HG02588 (cell line): Measurements from ENCODE around the gene LYVE1.

ENCODE experiments used
- ATAC-seq: cut with Tn5 transposase; IDR thresholded peaks from one replicate; pipeline ENCODE4 v1.9.1; 2021; ENCODE audit warnings: mild to moderate bottlenecking, moderate library complexity; ENCODE audit not compliant: unreplicated experiment

The LYVE1 gene

DNA sequence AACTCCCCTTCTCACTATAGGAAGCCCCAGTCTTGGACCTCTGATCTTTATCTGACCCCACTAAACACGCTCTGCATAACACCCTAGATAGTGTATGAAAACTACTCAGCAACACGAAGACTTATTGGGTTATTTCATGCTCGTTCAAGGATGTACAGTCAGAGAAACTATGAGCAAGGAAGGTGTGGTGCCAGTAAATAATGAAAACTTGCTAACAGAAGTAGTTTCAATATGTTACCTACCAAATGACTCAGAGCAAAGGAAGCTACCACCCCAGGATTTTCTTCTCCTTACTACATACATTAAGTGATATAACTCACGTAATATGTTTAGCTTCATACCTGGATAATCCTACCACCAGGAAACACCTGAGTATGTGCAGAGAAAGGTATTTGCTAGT lies 25.9 kb upstream of the LYVE1 start:
- no peak for ATAC-seq

DNA sequence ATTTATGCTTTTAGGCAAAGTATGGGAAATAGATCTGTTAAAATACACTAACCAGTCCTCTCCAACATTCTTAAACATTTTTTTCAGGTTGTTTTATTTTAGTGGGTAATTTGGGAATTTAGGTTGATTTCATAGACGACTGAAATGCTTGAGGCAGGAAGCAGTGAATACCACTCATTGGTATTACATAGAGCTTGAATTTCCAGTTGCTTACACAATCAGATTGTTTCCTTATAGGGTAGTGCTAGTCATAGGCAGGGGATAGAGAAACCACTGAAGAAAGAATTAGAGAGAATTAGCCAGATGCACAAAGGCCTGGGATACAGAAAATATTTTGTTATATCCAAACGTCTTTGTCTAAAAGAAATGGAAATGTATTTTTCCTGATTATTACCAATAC lies 23.9 kb upstream of the LYVE1 start:
- no peak for ATAC-seq

DNA sequence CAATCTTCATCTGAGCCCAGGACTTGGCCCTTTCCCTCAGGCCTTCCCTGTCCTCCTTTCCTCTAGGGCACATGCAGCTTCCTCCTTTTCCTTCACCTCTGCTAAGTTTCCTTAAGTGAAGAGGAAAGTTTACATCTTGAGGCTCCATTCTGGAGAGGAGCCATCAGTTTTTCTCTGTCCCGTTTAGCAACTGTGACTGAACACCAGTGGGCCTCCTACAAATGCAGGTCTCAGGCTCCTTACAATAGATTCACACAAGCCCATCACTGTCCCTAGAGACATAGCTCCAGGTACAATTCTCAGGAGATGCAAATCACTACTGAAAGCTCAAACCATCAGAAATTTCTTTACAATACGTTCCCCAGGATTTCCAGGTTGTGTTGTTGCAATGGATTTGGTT lies 23.3 kb upstream of the LYVE1 start:
- ATAC-seq, result no peak

GRCh38 chr11:10590218-10590915 lies 21.9 kb upstream of the LYVE1 start:
- no peak for ATAC-seq

DNA sequence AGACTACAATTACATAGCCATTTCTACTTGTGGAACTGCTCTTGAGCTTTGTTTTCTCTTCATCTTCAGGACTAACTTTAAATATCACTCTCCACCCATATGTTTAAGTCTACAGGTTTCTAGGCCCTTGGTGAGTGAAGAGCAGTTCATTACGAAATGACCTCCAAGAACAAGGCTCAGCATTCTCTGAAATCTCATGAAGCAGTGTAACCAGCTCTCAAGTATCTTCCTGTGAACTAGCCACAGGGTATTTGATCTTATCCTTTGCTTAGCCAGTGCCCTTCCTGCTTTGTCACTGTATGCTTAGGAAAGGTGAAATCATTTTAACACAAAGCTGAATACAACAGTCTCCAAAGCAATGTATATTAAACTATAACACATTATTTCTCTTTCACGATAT lies 20.4 kb upstream of the LYVE1 start:
- ATAC-seq, result no peak

DNA sequence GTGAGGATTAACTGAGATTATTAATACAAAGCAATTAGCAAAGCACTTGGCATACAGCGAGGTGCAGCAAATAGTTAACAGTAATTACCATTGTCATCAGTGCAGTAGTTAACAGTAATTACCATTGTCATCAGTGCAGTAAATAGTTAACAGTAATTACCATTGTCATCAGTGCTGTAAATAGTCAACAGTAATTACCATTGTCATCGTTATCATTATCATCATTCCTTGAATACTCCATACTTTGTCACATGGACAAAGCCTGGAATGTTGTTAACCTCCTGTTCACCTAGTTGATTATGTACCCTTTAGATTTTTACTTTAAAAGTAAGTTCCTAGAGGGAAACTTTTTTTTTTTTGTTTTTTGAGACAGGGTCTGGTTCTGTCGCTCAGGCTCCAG lies 19.5 kb upstream of the LYVE1 start:
- ATAC-seq, result no peak

GRCh38 chr11:10587388-10587787 lies 18.9 kb upstream of the LYVE1 start:
- ATAC-seq, result no peak

- no peak for ATAC-seq
Measured at GRCh38 chr11:10584071-10584501, 15.6 kb upstream of the LYVE1 start.

GRCh38 chr11:10581481-10582019 lies 13.1 kb upstream of the LYVE1 start:
- ATAC-seq, result no peak

DNA sequence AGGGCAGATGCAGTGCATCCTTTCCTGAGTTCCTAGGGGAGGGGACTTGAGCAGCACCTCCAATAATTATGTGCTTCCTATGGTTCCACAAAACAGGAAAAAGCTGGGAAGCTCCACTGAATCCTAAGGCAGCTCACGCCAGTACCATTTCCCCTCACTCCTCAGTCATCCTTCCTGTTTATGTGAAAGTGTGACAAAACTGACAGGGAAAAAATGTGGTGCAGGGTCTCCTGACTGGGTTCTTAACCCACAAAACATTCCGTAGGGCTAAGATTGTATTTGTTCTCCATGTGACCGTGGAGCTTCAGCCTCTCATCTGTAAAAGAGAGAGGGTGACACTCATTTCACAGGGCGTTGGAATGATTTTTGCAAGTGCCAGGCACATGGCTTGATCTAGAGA lies 12.2 kb upstream of the LYVE1 start:
- ATAC-seq, result no peak

DNA sequence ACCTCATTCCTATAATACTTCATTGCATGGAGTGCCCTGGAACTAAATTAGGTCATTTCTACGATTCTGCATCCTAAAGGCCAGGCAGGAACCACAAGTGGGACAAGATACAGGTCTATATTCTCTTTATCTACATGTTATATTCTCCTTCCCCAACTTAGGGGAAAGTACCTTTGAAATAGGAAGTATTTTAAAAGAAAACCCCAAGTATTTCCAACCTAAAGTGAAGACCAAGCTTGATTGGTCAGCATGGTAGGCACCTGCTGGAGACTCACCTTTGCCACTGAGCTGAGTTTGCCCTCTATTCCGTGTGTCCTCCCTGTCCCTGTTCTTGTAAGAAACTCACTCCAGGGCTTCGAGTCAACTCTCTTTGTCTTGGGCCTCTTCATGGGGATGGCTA lies 11.2 kb upstream of the LYVE1 start:
- ATAC-seq, result no peak

GRCh38 chr11:10576035-10576398 lies 7.6 kb upstream of the LYVE1 start:
- ATAC-seq, result no peak

DNA sequence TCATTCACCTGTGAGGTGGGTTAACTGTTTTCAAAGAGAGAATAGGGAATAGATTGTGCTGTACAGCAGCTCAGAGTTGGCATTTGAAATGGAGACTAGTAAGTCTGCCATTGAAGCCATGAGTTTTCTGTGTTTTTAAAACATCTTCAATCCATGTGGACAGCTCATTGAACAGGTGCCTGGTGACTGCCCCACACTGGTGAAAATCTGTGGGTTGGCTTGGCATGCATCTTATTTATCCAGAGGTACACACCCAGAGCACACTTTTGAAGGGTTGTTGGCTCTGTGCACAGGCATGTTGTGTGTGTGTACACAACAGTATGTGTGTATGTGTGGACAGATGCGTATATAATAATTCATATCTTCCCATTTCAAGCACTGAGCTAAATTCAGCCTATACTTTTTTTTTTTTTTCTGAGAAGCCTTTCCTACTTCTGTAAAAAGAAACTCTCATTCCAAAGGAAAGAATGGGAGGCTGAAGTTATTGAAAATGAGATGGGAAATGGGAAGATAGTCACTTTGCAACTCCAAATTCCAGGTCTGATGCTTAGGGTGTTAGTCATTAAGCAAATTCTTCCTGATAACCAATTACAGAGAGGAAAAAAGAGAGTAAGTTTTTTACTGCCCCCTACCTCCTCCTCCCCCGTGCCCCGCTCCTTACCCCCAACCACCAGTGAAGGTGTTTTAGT lies 7.0 kb upstream of the LYVE1 start:
- no peak for ATAC-seq

- no peak for ATAC-seq
Measured at GRCh38 chr11:10573556-10573955, 5.1 kb upstream of the LYVE1 start.

- no peak for ATAC-seq
Measured at GRCh38 chr11:10573028-10573427, 4.6 kb upstream of the LYVE1 start.

DNA sequence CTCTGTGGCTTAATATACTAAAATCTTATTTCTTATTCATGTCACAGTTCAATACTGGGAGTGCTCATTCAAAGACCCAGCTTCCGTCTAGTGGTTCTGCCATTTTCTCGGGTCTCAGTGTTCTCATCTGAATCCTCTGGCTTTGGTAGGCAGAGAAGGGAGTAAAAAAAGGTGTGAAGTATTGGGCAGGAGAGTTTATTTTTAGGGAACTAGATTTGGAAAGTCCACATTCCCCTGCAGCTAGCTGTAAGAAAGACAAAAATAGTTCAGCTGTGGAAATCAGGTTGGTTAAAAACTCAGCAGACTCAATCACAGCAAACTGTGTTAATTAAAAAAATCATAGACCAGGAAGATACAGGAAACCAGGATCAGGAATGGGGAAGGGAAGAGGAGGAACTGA lies 4.1 kb upstream of the LYVE1 start:
- no peak for ATAC-seq

DNA sequence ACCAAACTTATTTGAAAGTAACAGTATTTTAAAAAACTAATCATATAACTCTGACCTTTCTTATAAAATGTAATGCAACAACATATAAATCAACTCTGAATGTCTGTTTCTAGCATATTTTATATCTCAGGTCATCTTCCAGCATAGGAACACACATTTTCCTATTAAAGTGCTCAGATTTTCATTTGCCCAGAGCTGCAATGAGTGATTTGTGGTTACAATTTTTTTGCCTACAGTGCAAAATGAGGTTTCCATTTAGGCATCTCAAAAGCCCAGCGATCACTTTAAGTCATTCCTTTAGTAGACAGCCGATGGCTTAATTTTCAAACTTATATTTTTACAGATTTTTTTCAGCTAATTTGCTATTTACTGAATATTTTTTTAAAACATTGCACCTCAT lies 1.0 kb downstream of the LYVE1 start:
- ATAC-seq, result no peak

- no peak for ATAC-seq
Measured at GRCh38 chr11:10566257-10566957, 2.1 kb downstream of the LYVE1 start.

- no peak for ATAC-seq
Measured at GRCh38 chr11:10565493-10565892, 3.0 kb downstream of the LYVE1 start.

DNA sequence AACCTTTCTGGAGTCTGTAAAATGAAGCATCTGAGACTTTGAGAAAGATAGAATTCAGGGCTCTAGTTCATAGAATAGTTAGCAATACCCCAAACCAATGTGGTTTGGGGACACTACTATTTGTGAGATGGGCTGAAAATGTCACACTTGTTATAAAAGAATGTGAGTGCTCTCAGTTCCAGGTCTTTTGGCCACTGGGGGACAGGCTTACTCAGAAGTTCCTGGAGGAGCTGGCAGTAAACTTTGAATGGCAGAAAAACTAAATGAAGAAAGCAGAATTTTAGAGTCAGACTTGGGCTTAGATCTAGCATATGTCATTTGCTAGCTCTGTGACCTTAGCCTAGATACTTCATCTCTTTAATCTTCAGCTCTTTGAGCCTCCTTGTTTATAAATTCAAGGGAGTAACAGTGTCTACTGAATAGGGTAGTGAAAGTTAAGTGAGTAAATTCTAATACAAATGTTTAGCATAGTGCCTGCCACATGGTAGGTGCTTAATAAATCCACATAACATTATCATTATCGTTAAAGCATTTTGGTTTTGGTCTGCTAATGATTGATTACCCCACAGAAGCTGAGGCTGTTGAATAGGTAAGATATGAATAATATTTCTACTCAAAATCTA lies 3.7 kb downstream of the LYVE1 start:
- ATAC-seq, result no peak

GRCh38 chr11:10564030-10564429 lies 4.4 kb downstream of the LYVE1 start:
- ATAC-seq, result no peak

- no peak for ATAC-seq
Measured at GRCh38 chr11:10561947-10562346, 6.5 kb downstream of the LYVE1 start.
